H1 (cell line): Measurements from ENCODE around the gene BBX. TPM values are rescaled to one million over a fixed set of nuclear protein-coding genes. Genes with fewer than 3 reads are reported as not detected.

Source experiments
- CTCF ChIA-PET: fragments of 300-600 bp; sonication (Branson Sonifier 250); formaldehyde crosslinking; loops from one replicate; lab custom pipeline; 2021; ENCODE audit not compliant: partially characterized antibody; lab: Charles Lee
- POLR2A ChIA-PET: fragments of 300-600 bp; sonication (Branson Sonifier 250); formaldehyde crosslinking; loops from one replicate; lab custom pipeline; 2021; ENCODE audit warnings: inconsistent platforms; ENCODE audit not compliant: partially characterized antibody; lab: Charles Lee
- DNase-seq, 2 experiments: peaks; one replicate each; pipeline versions ENCODE4 v3.0.0 to v3.0.0-alpha.2; 2010 to 2022; ENCODE audit warnings: low spot score in 2 of 2, low read depth in 1 of 2, mixed read lengths in 1 of 2
- FAIRE-seq: peaks from 2 replicates; lab custom pipeline; 2011; peaks lifted over from hg19 to GRCh38; lab: Jason Lieb, UNC
- H2AFZ ChIP-seq: 2 replicates; pipeline ENCODE4 v1.8.1; 2012; ENCODE audit warnings: low read length, inconsistent platforms
- H2AK5ac ChIP-seq: 2 replicates; pipeline ENCODE4 v1.6.1; 2013; ENCODE audit warnings: low read depth, low read length
- H2BK120ac ChIP-seq: replicated peaks from 2 replicates; pipeline ENCODE3; 2013; ENCODE audit warnings: low read depth, low read length, inconsistent platforms
- H2BK12ac ChIP-seq: 2 replicates; pipeline ENCODE4 v1.6.1; 2013; ENCODE audit warnings: low read depth, low read length
- H2BK15ac ChIP-seq: 2 replicates; pipeline ENCODE4 v1.6.1; 2013; ENCODE audit warnings: low read length
- H2BK20ac ChIP-seq: 2 replicates; pipeline ENCODE4 v1.6.1; 2013; ENCODE audit warnings: low read length
- H2BK5ac ChIP-seq: 2 replicates; pipeline ENCODE4 v1.6.1; 2013; ENCODE audit warnings: low read depth, low read length
- H3K14ac ChIP-seq: 2 replicates; pipeline ENCODE4 v1.6.1; 2013; ENCODE audit warnings: inconsistent platforms; ENCODE audit not compliant: insufficient read length
- H3K18ac ChIP-seq: 2 replicates; pipeline ENCODE4 v1.6.1; 2013; ENCODE audit warnings: low read length; ENCODE audit errors: extremely low read depth
- H3K23ac ChIP-seq: 2 replicates; pipeline ENCODE4 v1.6.1; 2013; ENCODE audit warnings: inconsistent platforms; ENCODE audit not compliant: insufficient read length
- H3K23me2 ChIP-seq: 2 replicates; pipeline ENCODE4 v1.6.1; 2013; ENCODE audit warnings: low read depth, low read length
- H3K27ac ChIP-seq: 2 replicates; pipeline ENCODE4 v1.6.1; 2011; ENCODE audit warnings: low read depth, low read length, inconsistent platforms
- H3K27me3 ChIP-seq, 4 experiments: replicated peaks in 1 of 4; 1 replicate in 1 of 4; 2 replicates in 3 of 4; pipeline versions ENCODE4 v1.6.1 to v1.8.1; 2011 to 2013; ENCODE audit warnings: low read length in 3 of 4, mild to moderate bottlenecking in 3 of 4, inconsistent platforms in 2 of 4, mixed read lengths in 2 of 4, moderate library complexity in 1 of 4; ENCODE audit not compliant: control insufficient read depth in 3 of 4, insufficient read depth in 3 of 4; ENCODE audit errors: extremely low read depth in 1 of 4
- H3K36me3 ChIP-seq, 4 experiments: 2 replicates each; pipeline versions ENCODE4 v1.6.1 to v1.8.1; 2011 to 2013; ENCODE audit warnings: mild to moderate bottlenecking in 4 of 4, low read length in 3 of 4, moderate library complexity in 2 of 4, control low read depth in 1 of 4, inconsistent platforms in 1 of 4; ENCODE audit not compliant: insufficient read depth in 4 of 4, control insufficient read depth in 2 of 4
- H3K4ac ChIP-seq: replicated peaks from 2 replicates; pipeline ENCODE3; 2013; ENCODE audit warnings: low read length, low read depth, mixed read lengths, inconsistent platforms; ENCODE audit not compliant: insufficient read length
- H3K4me1 ChIP-seq, 4 experiments: replicated peaks in 1 of 4; 1 replicate in 1 of 4; 2 replicates in 3 of 4; pipeline versions ENCODE4 v1.6.1 to v1.8.1; 2011 to 2013; ENCODE audit warnings: low read length in 3 of 4, inconsistent platforms in 2 of 4, mixed read lengths in 1 of 4; ENCODE audit not compliant: insufficient read depth in 4 of 4, control insufficient read depth in 3 of 4
- H3K4me2 ChIP-seq, 2 experiments: 2 replicates each; pipeline versions ENCODE4 v1.6.1 to v1.8.1; 2011 to 2013; ENCODE audit warnings: low read depth in 2 of 2, low read length in 2 of 2, control low read depth in 1 of 2, inconsistent platforms in 1 of 2, mild to moderate bottlenecking in 1 of 2; ENCODE audit not compliant: insufficient read depth in 1 of 2
- H3K4me3 ChIP-seq, 4 experiments: fragments of 200-600, 300-600 bp in 1 of 4; sonication (generic), shearing (Covaris generic), sonication (Bioruptor Twin) in 1 of 4; 2 replicates each; pipeline versions ENCODE4 v1.5.1 to v1.8.1; 2011 to 2016; ENCODE audit warnings: low read length in 4 of 4, low read depth in 3 of 4, control low read depth in 2 of 4, inconsistent platforms in 2 of 4, mild to moderate bottlenecking in 2 of 4, mixed read lengths in 1 of 4, moderate library complexity in 1 of 4; ENCODE audit not compliant: insufficient read depth in 2 of 4; ENCODE audit errors: extremely low read depth in 1 of 4
- H3K56ac ChIP-seq: replicated peaks from 2 replicates; pipeline ENCODE3; 2013; ENCODE audit warnings: low read depth, mild to moderate bottlenecking, mixed read lengths, low read length, inconsistent platforms; ENCODE audit not compliant: insufficient read length
- H3K79me1 ChIP-seq: 2 replicates; pipeline ENCODE4 v1.6.1; 2013; ENCODE audit warnings: low read depth, low read length, control low read depth
- H3K79me2 ChIP-seq, 2 experiments: 2 replicates each; pipeline versions ENCODE4 v1.6.1 to v1.8.1; 2012 to 2013; ENCODE audit warnings: low read length in 2 of 2, mild to moderate bottlenecking in 2 of 2, inconsistent platforms in 1 of 2; ENCODE audit not compliant: insufficient read depth in 2 of 2, control insufficient read depth in 1 of 2
- H3K9ac ChIP-seq, 4 experiments: replicated peaks in 1 of 4; 1 replicate in 1 of 4; 2 replicates in 3 of 4; pipeline versions ENCODE4 v1.6.1 to v1.8.1; 2011 to 2013; ENCODE audit warnings: low read depth in 3 of 4, low read length in 3 of 4, control low read depth in 2 of 4, mild to moderate bottlenecking in 2 of 4, moderate library complexity in 2 of 4, inconsistent platforms in 1 of 4; ENCODE audit errors: extremely low read depth in 1 of 4
- H3K9me3 ChIP-seq, 2 experiments: 2 replicates each; pipeline versions ENCODE4 v1.6.1 to v1.8.1; 2012 to 2013; ENCODE audit warnings: mild to moderate bottlenecking in 2 of 2, moderate library complexity in 2 of 2, control low read depth in 1 of 2, inconsistent platforms in 1 of 2, low read depth in 1 of 2, low read length in 1 of 2, mixed read lengths in 1 of 2; ENCODE audit not compliant: insufficient read depth in 2 of 2
- H4K20me1 ChIP-seq, 2 experiments: replicated peaks in 1 of 2; 2 replicates each; pipeline versions ENCODE3 to v1.8.1; 2011 to 2013; ENCODE audit warnings: inconsistent platforms in 2 of 2, low read length in 2 of 2, mild to moderate bottlenecking in 1 of 2; ENCODE audit not compliant: insufficient read depth in 2 of 2, control insufficient read depth in 1 of 2
- H4K5ac ChIP-seq: 2 replicates; pipeline ENCODE4 v1.6.1; 2013; ENCODE audit warnings: low read length, low read depth, mixed read lengths, inconsistent platforms; ENCODE audit not compliant: insufficient read length
- H4K8ac ChIP-seq: 2 replicates; pipeline ENCODE4 v1.8.0; 2013; ENCODE audit warnings: mild to moderate bottlenecking, moderate library complexity, low read length, inconsistent platforms; ENCODE audit not compliant: insufficient read depth; ENCODE audit errors: extremely low read depth
- H4K91ac ChIP-seq: replicated peaks from 2 replicates; pipeline ENCODE3; 2013; ENCODE audit warnings: low read length, mixed read lengths, inconsistent platforms; ENCODE audit not compliant: insufficient read length
- BACH1 ChIP-seq: IDR thresholded peaks from 2 replicates; pipeline ENCODE4 v1.6.1; 2012; ENCODE audit warnings: low read length, improper control_type of control experiment
- E2F6 ChIP-seq: IDR thresholded peaks from 2 replicates; pipeline ENCODE4 v1.6.1; 2012; ENCODE audit warnings: inconsistent platforms
- SIRT6 ChIP-seq: IDR thresholded peaks from one replicate; pipeline ENCODE4 v1.7.1; 2012; ENCODE audit warnings: low read length, inconsistent platforms
- SIX5 ChIP-seq: IDR thresholded peaks from 2 replicates; pipeline ENCODE4 v1.6.1; 2011; ENCODE audit warnings: mild to moderate bottlenecking, low read depth, low read length
- TEAD4 ChIP-seq: IDR thresholded peaks from 2 replicates; pipeline ENCODE4 v1.6.1; 2012; ENCODE audit warnings: low read depth, low read length, inconsistent platforms, mixed read lengths
- WGBS, 2 experiments: shearing (Covaris generic) in 1 of 2; methylation state at CpG; one replicate each; pipeline versions ENCODE4 v1.1.6 to v1.1.7; 2013 to 2015; ENCODE audit warnings: low lambda C conversion rate in 2 of 2, mixed read lengths in 2 of 2, inconsistent platforms in 1 of 2, low coverage in 1 of 2, missing lambda C conversion rate in 1 of 2; ENCODE audit not compliant: insufficient replicate concordance in 2 of 2, insufficient coverage in 1 of 2, insufficient read length in 1 of 2; ENCODE audit errors: extremely low coverage in 1 of 2, missing lambda C conversion rate in 1 of 2; 5-methylcytosine and 5-hydroxymethylcytosine counted together
- polyA plus RNA-seq, 7 experiments: library from polyadenylated mRNA; depleted of rRNA in 3 of 7; stranded (reverse) in 5 of 7; unstranded in 2 of 7; fragments of >200 nt in 5 of 7; fragments of 200-250 nt in 2 of 7; gene quantifications; 1 replicate in 5 of 7; 2 replicates in 1 of 7; 4 replicates in 1 of 7; pipeline versions ENCODE4 v1.2.1 to v1.2.3, GENCODE V29; 2011 to 2013; ENCODE audit warnings: missing spikeins in 2 of 7, mixed read lengths in 2 of 7
- total RNA-seq: library from RNA; stranded (reverse); fragmentation: NEBNext Ultra II Directional; extraction: Animal tissue kit (Norgen Biotek cat#: 25700); gene quantifications from 2 replicates; pipeline ENCODE4 v1.2.1, GENCODE V29; 2021
- TF ChIP-seq, protein P1 (sequence below): IDR thresholded peaks from 2 replicates; pipeline ENCODE4 v1.6.1; 2011; ENCODE audit warnings: low read depth, mild to moderate bottlenecking, low read length; ENCODE audit not compliant: insufficient read depth

BBX gene
- total and polyA plus RNA-seq, 2 of the 8 experiments (the other 6 are each of a cell fraction or from before 2014, with no cell fraction given) = 11.0 to 42.5 TPM

DNA sequence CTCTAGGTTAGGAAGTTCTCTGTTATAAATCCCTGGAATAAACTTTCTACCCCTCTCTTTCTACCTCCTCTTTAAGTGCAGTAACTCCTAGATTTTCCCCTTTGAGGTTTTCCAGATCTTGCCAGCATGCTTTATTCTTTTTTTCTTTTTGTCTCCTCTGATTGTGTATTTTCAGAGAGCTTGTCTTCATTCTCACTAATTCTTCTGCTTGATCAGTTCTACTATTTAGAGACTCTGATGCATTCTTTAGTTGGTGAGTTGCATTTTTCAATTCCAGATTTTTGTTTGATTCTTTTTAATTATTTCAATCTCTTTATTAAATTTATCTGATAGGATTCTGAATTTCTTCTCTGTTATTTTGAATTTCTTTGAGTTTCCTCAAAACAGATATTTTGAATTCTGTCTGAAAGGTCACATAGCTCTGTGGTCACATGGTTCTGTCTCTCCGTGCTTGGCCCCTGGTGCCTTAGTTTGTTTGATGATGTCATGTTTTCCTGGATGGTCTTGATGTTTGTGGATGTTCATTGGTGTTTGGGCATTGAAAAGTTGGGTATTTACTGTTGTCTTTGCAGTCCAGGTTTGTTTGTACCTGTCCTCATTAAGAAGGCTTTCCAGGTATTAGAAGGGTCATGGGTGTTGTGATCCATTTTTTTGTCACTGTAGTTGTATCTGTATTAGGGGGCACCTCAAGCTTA lies 89.2 kb downstream of the BBX start:
- Histone ChIP-seq H2AK5ac (0 out of 2 replicates have a peak overlapping the region, but pooled peaks have one; percentile 29), H3K9ac (no peak overlapping the region), H3K4me1 (no peaks in the 10 kb centered on the region), H2AFZ (no peak overlapping the region), H2BK12ac (no peak overlapping the region), H3K4me3 (no peak overlapping the region), H4K5ac (no peak overlapping the region), H3K9me3 (no peaks in the 10 kb centered on the region), H3K56ac (no peak overlapping the region), H3K14ac (no peak overlapping the region), H3K4me2 (no peak overlapping the region), H2BK5ac (no peak overlapping the region), H4K91ac (no peak overlapping the region), H2BK20ac (no peak overlapping the region), H3K4ac (no peak overlapping the region), H2BK15ac (no peak overlapping the region), H4K20me1 (peaks cover 1 to 2% of the 10 kb centered on the region in 2 experiments), H3K79me1 (no peaks in the 10 kb centered on the region), H3K18ac (no peak overlapping the region), H3K79me2 (peaks cover 0 to 50% of the 10 kb centered on the region in 2 experiments; a peak in 2 of 4 replicates), H4K8ac (no peak overlapping the region), H2BK120ac (no peak overlapping the region), H3K27ac (no peak overlapping the region), H3K36me3 (no peaks in the 10 kb centered on the region), H3K23me2 (no peaks in the 10 kb centered on the region), H3K27me3 (no peaks in the 10 kb centered on the region), H3K23ac (no peak overlapping the region)
- FAIRE-seq (no peak), DNase-seq (no peak)
- 94% methylated on average over 1 of the region's 1 CpG; no CpG with 5 or more reads in 1 of the 2 experiments for WGBS, 2 experiments
- POLR2A ChIA-PET = no interaction called here
- CTCF ChIA-PET = interaction anchor here (0.7 to 1.1 kb wide), 4 partner anchors 9 to 37 kb away, joined by 3 to 5 read pairs (median 4); no protein-coding TSS in a partner anchor
- TF ChIP-seq E2F6 = no peak
- no peak for TF ChIP-seq BACH1
- no peak for TF ChIP-seq SIX5
- TF ChIP-seq, protein P1, sequence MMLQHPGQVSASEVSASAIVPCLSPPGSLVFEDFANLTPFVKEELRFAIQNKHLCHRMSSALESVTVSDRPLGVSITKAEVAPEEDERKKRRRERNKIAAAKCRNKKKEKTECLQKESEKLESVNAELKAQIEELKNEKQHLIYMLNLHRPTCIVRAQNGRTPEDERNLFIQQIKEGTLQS = no peak
- no peak for TF ChIP-seq TEAD4
- TF ChIP-seq SIRT6 = no peak
